Measurements from ENCODE around the gene IFNA16. TPM values are rescaled to one million over a fixed set of nuclear protein-coding genes. Genes with fewer than 3 reads are reported as not detected.
"Not testable (repeated sequence)": the region's sequence is repeated elsewhere in the genome, so short reads cannot be mapped to it uniquely, and the experiment has no call there.

IFNA16 gene
- polyA plus RNA-seq, 3 donors = not detected

- DNase-seq (ENCODE audit: extremely low read depth in 1 of 11, low read depth in 9 of 11, low spot score in 4 of 11) = not testable (repeated sequence)
Measured at GRCh38 chr9:21207043-21207442, 10.1 kb downstream of the IFNA16 start, which contains the start of gene IFNA10. TSS of gene IFNA10 (minus strand) at chr9:21207143. CDS start at chr9:21207097, 46 bp downstream.

GRCh38 chr9:21205204-21205603 lies 11.9 kb downstream of the IFNA16 start:
- DNase-seq (ENCODE audit: extremely low read depth in 1 of 11, low read depth in 9 of 11, low spot score in 4 of 11) = no peak

- not testable (repeated sequence) for DNase-seq (ENCODE audit: extremely low read depth in 1 of 11, low read depth in 9 of 11, low spot score in 4 of 11)
Measured at GRCh38 chr9:21202105-21202504, 15.0 kb downstream of the IFNA16 start, which contains the start of gene IFNA7. TSS of gene IFNA7 (minus strand) at chr9:21202205. CDS start at chr9:21202165, 40 bp downstream.

- DNase-seq (ENCODE audit: extremely low read depth in 1 of 11, low read depth in 9 of 11, low spot score in 4 of 11) = peak in 1 of 11 donors; percentile 1
Measured at GRCh38 chr9:21194867-21195776, 22.0 kb downstream of the IFNA16 start.

GRCh38 chr9:21187487-21187886 lies 29.6 kb downstream of the IFNA16 start, which contains the start of gene IFNA4:
TSS of gene IFNA4 (minus strand) at chr9:21187587. CDS start at chr9:21187531, 56 bp downstream.
- DNase-seq (ENCODE audit: extremely low read depth in 1 of 11, low read depth in 9 of 11, low spot score in 4 of 11) = not testable (repeated sequence)

GRCh38 chr9:21182810-21183736 lies 34.0 kb downstream of the IFNA16 start:
- not testable (repeated sequence) for DNase-seq (ENCODE audit: extremely low read depth in 1 of 11, low read depth in 9 of 11, low spot score in 4 of 11)

GRCh38 chr9:21174671-21175070 lies 42.4 kb downstream of the IFNA16 start:
- DNase-seq (ENCODE audit: extremely low read depth in 1 of 11, low read depth in 9 of 11, low spot score in 4 of 11) = no peak

GRCh38 chr9:21172156-21172555 lies 45.0 kb downstream of the IFNA16 start:
- no peak for DNase-seq (ENCODE audit: extremely low read depth in 1 of 11, low read depth in 9 of 11, low spot score in 4 of 11)

- no peak for DNase-seq (ENCODE audit: extremely low read depth in 1 of 11, low read depth in 9 of 11, low spot score in 4 of 11)
Measured at GRCh38 chr9:21171351-21171750, 45.8 kb downstream of the IFNA16 start.

- DNase-seq (ENCODE audit: extremely low read depth in 1 of 11, low read depth in 9 of 11, low spot score in 4 of 11) = not testable (repeated sequence)
Measured at GRCh38 chr9:21166560-21166959, 50.6 kb downstream of the IFNA16 start, which contains the start of gene IFNA21. TSS of gene IFNA21 (minus strand) at chr9:21166660. CDS start at chr9:21166612, 48 bp downstream.

Other genes starting within 250 kb of the IFNA16 start
- gene HACD4, start 185.7 kb downstream of the IFNA16 start, polyA plus RNA-seq (ENCODE audit: insufficient read length in 3 of 3) = 1 to 10 TPM; 2.8 to 3.3 (median 2.9) TPM
- gene IFNB1, start 139.4 kb downstream of the IFNA16 start, polyA plus RNA-seq (ENCODE audit: insufficient read length in 3 of 3) = not detected
- gene IFNW1, start 75.5 kb downstream of the IFNA16 start, polyA plus RNA-seq (ENCODE audit: insufficient read length in 3 of 3) = not detected
- gene IFNA21, start 50.7 kb downstream of the IFNA16 start, polyA plus RNA-seq (ENCODE audit: insufficient read length in 3 of 3) = not detected
- not detected for gene IFNA4, start 29.7 kb downstream of the IFNA16 start, polyA plus RNA-seq (ENCODE audit: insufficient read length in 3 of 3)
- gene IFNA7, start 15.1 kb downstream of the IFNA16 start, polyA plus RNA-seq (ENCODE audit: insufficient read length in 3 of 3) = not detected
- not detected for gene IFNA10, start 10.2 kb downstream of the IFNA16 start, polyA plus RNA-seq (ENCODE audit: insufficient read length in 3 of 3)
- not detected for gene IFNA17, start 10.9 kb upstream of the IFNA16 start, polyA plus RNA-seq (ENCODE audit: insufficient read length in 3 of 3)
- gene IFNA14, start 22.7 kb upstream of the IFNA16 start, polyA plus RNA-seq (ENCODE audit: insufficient read length in 3 of 3) = not detected
- not detected for gene IFNA5, start 88.0 kb upstream of the IFNA16 start, polyA plus RNA-seq (ENCODE audit: insufficient read length in 3 of 3)
- 10 to 100 TPM; 43.6 to 53.2 (median 48.8) TPM for gene KLHL9, start 118.1 kb upstream of the IFNA16 start, polyA plus RNA-seq (ENCODE audit: insufficient read length in 3 of 3)
- gene IFNA6, start 133.6 kb upstream of the IFNA16 start, polyA plus RNA-seq (ENCODE audit: insufficient read length in 3 of 3) = not detected
- gene IFNA13, start 150.7 kb upstream of the IFNA16 start, polyA plus RNA-seq (ENCODE audit: insufficient read length in 3 of 3) = not detected
- gene IFNA2, start 168.1 kb upstream of the IFNA16 start, polyA plus RNA-seq (ENCODE audit: insufficient read length in 3 of 3) = not detected
- gene IFNA8, start 191.8 kb upstream of the IFNA16 start, polyA plus RNA-seq (ENCODE audit: insufficient read length in 3 of 3) = not detected
- gene IFNA1, start 223.1 kb upstream of the IFNA16 start, polyA plus RNA-seq (ENCODE audit: insufficient read length in 3 of 3) = not detected